Mesodermal cell (in vitro differentiated cells): Measurements from ENCODE around the gene RBBP9.
A peak's percentile ranks its signal among the peaks of the same experiment; 100 is the strongest.
"Not testable (repeated sequence)": the region's sequence is repeated elsewhere in the genome, so short reads cannot be mapped to it uniquely, and the experiment has no call there.

Source experiments
- H3K27ac ChIP-seq: 2 replicates; pipeline ENCODE4 v1.7.0; 2013; ENCODE audit warnings: mild to moderate bottlenecking, low read depth, low read length, moderate library complexity; ENCODE audit not compliant: severe bottlenecking
- H3K36me3 ChIP-seq: 2 replicates; pipeline ENCODE4 v1.7.1; 2013; ENCODE audit warnings: mild to moderate bottlenecking, low read length, moderate library complexity; ENCODE audit not compliant: control insufficient read depth, insufficient read depth
- H3K4me1 ChIP-seq: one replicate; pipeline ENCODE4 v1.7.1; 2013; ENCODE audit warnings: mild to moderate bottlenecking, low read length; ENCODE audit not compliant: insufficient read depth, control insufficient read depth, poor library complexity, severe bottlenecking
- H3K4me3 ChIP-seq: 2 replicates; pipeline ENCODE4 v1.7.0; 2013; ENCODE audit warnings: low read length, control low read depth, mild to moderate bottlenecking; ENCODE audit not compliant: insufficient read depth, poor library complexity, severe bottlenecking; ENCODE audit errors: extremely low read depth
- H3K9me3 ChIP-seq: 2 replicates; pipeline ENCODE4 v1.7.1; 2013; ENCODE audit warnings: mild to moderate bottlenecking, low read length, moderate library complexity; ENCODE audit not compliant: control insufficient read depth
- WGBS, 2 experiments: methylation state at CpG; one replicate each; pipeline ENCODE4 v1.1.5; 2013; ENCODE audit warnings: missing lambda C conversion rate in 2 of 2; ENCODE audit not compliant: insufficient coverage in 2 of 2; 5-methylcytosine and 5-hydroxymethylcytosine counted together

RBBP9 gene

GRCh38 chr20:18504479-18505060 is 7.5 kb upstream of the RBBP9 start:
- Histone ChIP-seq H3K4me1 (no peaks in the 10 kb centered on the region), H3K36me3 (peaks cover 4% of the 10 kb centered on the region), H3K4me3 (no peak overlapping the region), H3K9me3 (no peaks in the 10 kb centered on the region), H3K27ac (no peak overlapping the region)
- 84 to 90% methylated on average over 28 to 31 of the region's 31 CpGs for WGBS, 2 experiments

- not testable (repeated sequence) for H3K4me1 ChIP-seq, H3K4me3 ChIP-seq, H3K36me3 ChIP-seq, H3K27ac ChIP-seq, H3K9me3 ChIP-seq
- WGBS, 2 experiments = no CpG with 5 or more reads among the region's 1 CpG
These were observed 4.6 kb upstream of the RBBP9 start for GRCh38 chr20:18501672-18502071.

GRCh38 chr20:18497603-18498002 is 578 bp upstream of the RBBP9 start:
- H3K36me3 ChIP-seq = peaks cover 15% of the 10 kb centered on the region
- 83% methylated on average over 1 of the region's 3 CpGs; no CpG with 5 or more reads in 1 of the 2 experiments for WGBS, 2 experiments
- H3K27ac ChIP-seq = no peak overlapping the region
- H3K4me3 ChIP-seq = peak overlapping the region; percentile 94
- peaks cover 7% of the 10 kb centered on the region for H3K4me1 ChIP-seq
- no peaks in the 10 kb centered on the region for H3K9me3 ChIP-seq

- Histone ChIP-seq H3K36me3 (peaks cover 15% of the 10 kb centered on the region), H3K4me3 (peak overlapping the region; percentile 94), H3K9me3 (no peaks in the 10 kb centered on the region), H3K4me1 (peaks cover 7% of the 10 kb centered on the region), H3K27ac (no peak overlapping the region)
- WGBS, 2 experiments = 58 to 69% methylated on average over 4 to 5 of the region's 7 CpGs
These were observed 983 bp downstream of the RBBP9 start for GRCh38 chr20:18496042-18496441.

- Histone ChIP-seq H3K4me3 (no peak overlapping the region), H3K4me1 (no peaks in the 10 kb centered on the region), H3K9me3 (no peaks in the 10 kb centered on the region), H3K27ac (no peak overlapping the region), H3K36me3 (peaks cover 62% of the 10 kb centered on the region)
- 93 to 100% methylated on average over 3 of the region's 3 CpGs for WGBS, 2 experiments
These were observed 8.7 kb downstream of the RBBP9 start for GRCh38 chr20:18488301-18488700.

GRCh38 chr20:18481596-18481995 is 15.4 kb downstream of the RBBP9 start:
- Histone ChIP-seq H3K4me3 (no peak overlapping the region), H3K4me1 (no peaks in the 10 kb centered on the region), H3K36me3 (peaks cover 79% of the 10 kb centered on the region), H3K27ac (no peak overlapping the region), H3K9me3 (no peaks in the 10 kb centered on the region)
- whole genome bisulfite sequencing, 2 experiments = 86 to 100% methylated on average over 1 to 4 of the region's 4 CpGs

GRCh38 chr20:18477821-18478220 is 19.2 kb downstream of the RBBP9 start:
- no peaks in the 10 kb centered on the region for H3K4me1 ChIP-seq
- H3K36me3 ChIP-seq = peaks cover 85% of the 10 kb centered on the region
- 83% methylated on average over 1 of the region's 1 CpG; no CpG with 5 or more reads in 1 of the 2 experiments for WGBS, 2 experiments
- H3K9me3 ChIP-seq = no peaks in the 10 kb centered on the region
- H3K27ac ChIP-seq = no peak overlapping the region
- H3K4me3 ChIP-seq = no peak overlapping the region

GRCh38 chr20:18477218-18477617 is 19.8 kb downstream of the RBBP9 start:
- no peaks in the 10 kb centered on the region for H3K4me1 ChIP-seq
- no peak overlapping the region for H3K4me3 ChIP-seq
- H3K9me3 ChIP-seq = no peaks in the 10 kb centered on the region
- no peak overlapping the region for H3K27ac ChIP-seq
- H3K36me3 ChIP-seq = peaks cover 80% of the 10 kb centered on the region
- WGBS, 2 experiments = no CpG with 5 or more reads among the region's 1 CpG

GRCh38 chr20:18466894-18467730 is 29.9 kb downstream of the RBBP9 start, which contains the start of the genes DZANK1 and POLR3F:
TSS of gene DZANK1 (minus strand) at chr20:18467030. CDS start at chr20:18465358, 1,672 bp downstream.
TSS of gene POLR3F (plus strand) at chr20:18467390. CDS start at chr20:18467507, 117 bp downstream.
- H3K4me3 ChIP-seq = peak within 1 kb of the TSS; percentile 98
- H3K9me3 ChIP-seq = no peaks in the 10 kb centered on the region
- H3K27ac ChIP-seq = peak within 1 kb of the TSS; percentile 100
- peaks cover 2% of the 10 kb centered on the region for H3K4me1 ChIP-seq
- H3K36me3 ChIP-seq = peaks cover 25% of the 10 kb centered on the region
- 0% methylated on average over 45 of the region's 57 CpGs for WGBS, 2 experiments

GRCh38 chr20:18466574-18466893 is 30.5 kb downstream of the RBBP9 start:
- no peak overlapping the region for H3K27ac ChIP-seq
- peaks cover 21% of the 10 kb centered on the region for H3K36me3 ChIP-seq
- H3K4me3 ChIP-seq = peak overlapping the region; percentile 98
- no peaks in the 10 kb centered on the region for H3K9me3 ChIP-seq
- WGBS, 2 experiments = 0 to 1% methylated on average over 13 to 15 of the region's 15 CpGs
- H3K4me1 ChIP-seq = peaks cover 2% of the 10 kb centered on the region
